Measurements from ENCODE around the gene ST8SIA4.
A peak's percentile ranks its signal among the peaks of the same experiment; 100 is the strongest.
"Not testable (repeated sequence)": the region's sequence is repeated elsewhere in the genome, so short reads cannot be mapped to it uniquely, and the experiment has no call there.

ST8SIA4 gene

DNA sequence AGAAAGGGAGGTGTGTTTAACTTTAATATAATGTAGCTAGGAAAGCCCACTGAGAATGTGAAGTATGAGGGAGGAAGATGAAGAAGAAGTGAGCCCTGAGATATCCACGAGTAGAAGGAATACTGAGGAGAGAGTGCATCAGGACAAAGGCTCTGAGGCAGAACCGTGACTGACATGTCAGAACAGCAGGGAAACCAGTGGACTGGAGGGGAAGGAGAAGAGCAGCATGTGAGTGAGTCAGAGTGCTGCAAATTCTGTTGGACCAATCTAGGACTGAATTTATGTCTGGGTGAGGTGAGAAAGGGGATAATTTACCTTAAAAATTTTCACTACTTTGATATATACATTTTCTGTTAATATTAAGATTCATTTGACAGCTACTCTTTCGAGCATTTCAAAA is 110.3 kb downstream of the ST8SIA4 start:
- no peak overlapping the region for H3K27ac ChIP-seq
- TF ChIP-seq, protein P1, sequence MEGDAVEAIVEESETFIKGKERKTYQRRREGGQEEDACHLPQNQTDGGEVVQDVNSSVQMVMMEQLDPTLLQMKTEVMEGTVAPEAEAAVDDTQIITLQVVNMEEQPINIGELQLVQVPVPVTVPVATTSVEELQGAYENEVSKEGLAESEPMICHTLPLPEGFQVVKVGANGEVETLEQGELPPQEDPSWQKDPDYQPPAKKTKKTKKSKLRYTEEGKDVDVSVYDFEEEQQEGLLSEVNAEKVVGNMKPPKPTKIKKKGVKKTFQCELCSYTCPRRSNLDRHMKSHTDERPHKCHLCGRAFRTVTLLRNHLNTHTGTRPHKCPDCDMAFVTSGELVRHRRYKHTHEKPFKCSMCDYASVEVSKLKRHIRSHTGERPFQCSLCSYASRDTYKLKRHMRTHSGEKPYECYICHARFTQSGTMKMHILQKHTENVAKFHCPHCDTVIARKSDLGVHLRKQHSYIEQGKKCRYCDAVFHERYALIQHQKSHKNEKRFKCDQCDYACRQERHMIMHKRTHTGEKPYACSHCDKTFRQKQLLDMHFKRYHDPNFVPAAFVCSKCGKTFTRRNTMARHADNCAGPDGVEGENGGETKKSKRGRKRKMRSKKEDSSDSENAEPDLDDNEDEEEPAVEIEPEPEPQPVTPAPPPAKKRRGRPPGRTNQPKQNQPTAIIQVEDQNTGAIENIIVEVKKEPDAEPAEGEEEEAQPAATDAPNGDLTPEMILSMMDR (IDR thresholded peaks at IDR 0.05) = no peak
- no peak for TF ChIP-seq ZFX (IDR thresholded peaks at IDR 0.05; ENCODE audit: borderline replicate concordance)

DNA sequence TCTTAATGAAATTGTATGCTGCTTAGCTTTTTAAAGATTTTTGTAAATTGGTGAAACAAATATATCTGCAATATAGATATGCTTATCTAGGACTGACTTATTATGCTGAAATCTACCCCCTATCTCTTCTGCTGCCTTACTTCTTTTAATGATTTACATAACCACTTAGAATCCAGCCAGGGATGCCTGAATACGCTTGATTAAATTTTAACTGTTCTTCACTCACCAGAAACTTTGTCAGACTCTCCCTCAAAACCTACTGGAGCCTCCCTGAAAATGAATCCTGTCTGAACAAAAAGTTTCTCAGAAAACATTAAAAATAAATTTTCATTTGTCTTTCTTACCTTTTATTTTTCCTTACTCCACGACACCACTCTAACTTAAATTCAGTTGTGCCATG is 111.7 kb downstream of the ST8SIA4 start:
- no peak overlapping the region for H3K27ac ChIP-seq
- no peak for TF ChIP-seq ZFX (IDR thresholded peaks at IDR 0.05; ENCODE audit: borderline replicate concordance)
- TF ChIP-seq, protein P1 (IDR thresholded peaks at IDR 0.05) = no peak

DNA sequence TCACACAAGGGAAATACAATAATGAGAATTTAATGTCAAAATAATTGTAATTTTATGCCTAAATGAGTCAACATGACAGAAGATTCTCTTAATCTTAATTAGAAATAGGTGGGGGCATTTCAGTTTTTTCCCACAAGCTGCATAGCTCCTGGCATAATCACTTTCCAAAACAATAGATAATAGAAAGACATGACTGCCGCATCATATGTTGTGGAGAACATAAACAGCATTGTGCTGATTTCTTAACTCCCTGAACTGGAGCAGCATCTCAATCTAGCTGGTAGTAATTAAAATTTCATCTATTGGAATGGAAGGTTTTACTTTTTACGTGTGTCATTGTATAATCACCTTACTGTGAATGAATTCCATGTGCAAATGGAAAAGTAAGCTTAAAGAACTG is 112.1 kb downstream of the ST8SIA4 start:
- TF ChIP-seq, protein P1 (IDR thresholded peaks at IDR 0.05) = no peak
- TF ChIP-seq ZFX (IDR thresholded peaks at IDR 0.05; ENCODE audit: borderline replicate concordance) = no peak
- no peak overlapping the region for H3K27ac ChIP-seq

DNA sequence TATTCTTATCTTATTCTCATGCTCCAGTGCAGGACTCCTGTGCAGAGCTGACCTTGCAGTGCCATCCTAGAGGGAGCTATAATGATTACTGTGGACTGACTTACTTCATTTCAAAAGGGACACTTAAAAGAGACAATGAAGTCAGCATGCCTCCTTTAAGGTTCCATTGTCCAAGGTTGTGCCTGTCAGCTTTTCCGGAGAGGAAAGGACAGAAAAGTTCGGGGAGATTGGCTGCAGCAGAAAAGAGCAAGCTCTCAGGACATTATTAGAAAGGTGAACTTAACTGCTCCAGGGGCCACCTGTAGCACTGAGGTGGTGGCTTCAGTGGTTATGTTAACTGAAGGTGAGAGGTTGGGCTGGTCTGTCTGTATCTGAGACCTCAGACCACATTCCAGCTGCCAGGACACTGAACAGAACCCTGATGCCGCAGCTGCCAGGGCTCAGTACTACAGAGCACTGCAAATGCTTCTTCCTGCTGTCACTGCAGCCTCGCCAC is 112.9 kb downstream of the ST8SIA4 start:
- no peak overlapping the region for H3K27ac ChIP-seq
- TF ChIP-seq, protein P1 (IDR thresholded peaks at IDR 0.05) = peak; percentile 25; the same call in 1 of the 2 replicates
- TF ChIP-seq ZFX (IDR thresholded peaks at IDR 0.05; ENCODE audit: borderline replicate concordance) = no peak

DNA sequence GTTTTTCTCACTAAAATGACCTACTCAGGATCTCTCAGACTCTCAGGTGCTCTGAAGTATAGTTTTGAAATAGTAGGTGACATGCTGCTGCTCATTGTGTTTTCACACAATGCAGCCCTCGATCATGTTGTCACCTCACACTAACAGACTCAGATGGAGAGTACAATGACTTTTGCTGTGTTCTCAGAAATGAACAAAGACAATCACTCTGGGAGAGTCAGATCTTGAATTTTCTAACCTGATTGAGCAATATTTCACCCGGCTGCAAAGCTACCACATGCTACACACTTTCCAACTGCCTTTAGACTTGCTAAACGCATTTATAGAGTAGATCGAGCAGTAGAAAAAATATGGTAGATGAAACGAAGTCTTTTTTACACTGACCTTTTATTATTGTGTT is 113.4 kb downstream of the ST8SIA4 start:
- TF ChIP-seq ZFX (IDR thresholded peaks at IDR 0.05; ENCODE audit: borderline replicate concordance) = no peak
- TF ChIP-seq, protein P1 (IDR thresholded peaks at IDR 0.05) = no peak
- H3K27ac ChIP-seq = no peak overlapping the region

DNA sequence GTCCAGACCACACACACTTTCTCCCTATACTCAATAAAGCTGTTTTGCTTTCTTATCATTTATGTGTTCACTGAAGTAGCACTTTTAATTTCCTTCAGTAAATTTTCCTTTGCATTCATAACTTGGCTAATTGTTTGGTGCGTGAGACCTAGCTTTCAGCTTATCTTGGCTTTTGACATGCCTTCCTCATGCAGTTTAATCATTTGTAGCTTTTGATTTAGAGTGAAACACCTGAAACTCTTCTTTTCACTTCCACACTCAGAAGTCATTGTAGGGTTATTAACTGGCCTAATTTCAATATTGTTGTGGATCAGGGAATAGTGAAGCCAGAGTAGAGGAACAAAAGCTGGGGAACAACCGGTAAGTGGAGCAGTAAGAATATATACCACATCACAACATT is 114.7 kb downstream of the ST8SIA4 start:
- H3K27ac ChIP-seq = no peak overlapping the region
- no peak for TF ChIP-seq ZFX (IDR thresholded peaks at IDR 0.05; ENCODE audit: borderline replicate concordance)
- TF ChIP-seq, protein P1 (IDR thresholded peaks at IDR 0.05) = no peak

DNA sequence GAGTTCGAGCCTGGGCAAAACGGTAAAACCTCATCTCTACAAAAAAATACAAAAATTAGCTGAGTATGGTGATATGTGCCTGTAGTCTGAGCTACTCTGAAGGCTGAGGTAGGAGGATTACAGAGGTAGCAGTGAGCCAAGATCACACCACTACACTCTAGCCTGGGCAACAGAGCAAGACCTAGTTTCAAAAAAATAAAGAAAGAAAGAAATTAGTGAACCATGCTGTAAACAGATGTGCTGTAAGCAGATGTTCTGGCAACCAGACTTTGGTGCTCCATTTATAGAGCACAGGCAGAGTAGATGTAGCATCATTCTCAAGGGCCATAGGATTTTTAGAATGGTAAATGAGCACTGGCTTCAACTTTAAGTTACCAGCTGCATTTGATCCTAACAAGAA is 115.4 kb downstream of the ST8SIA4 start:
- no peak overlapping the region for H3K27ac ChIP-seq
- no peak for TF ChIP-seq ZFX (IDR thresholded peaks at IDR 0.05; ENCODE audit: borderline replicate concordance)
- TF ChIP-seq, protein P1 (IDR thresholded peaks at IDR 0.05) = no peak

DNA sequence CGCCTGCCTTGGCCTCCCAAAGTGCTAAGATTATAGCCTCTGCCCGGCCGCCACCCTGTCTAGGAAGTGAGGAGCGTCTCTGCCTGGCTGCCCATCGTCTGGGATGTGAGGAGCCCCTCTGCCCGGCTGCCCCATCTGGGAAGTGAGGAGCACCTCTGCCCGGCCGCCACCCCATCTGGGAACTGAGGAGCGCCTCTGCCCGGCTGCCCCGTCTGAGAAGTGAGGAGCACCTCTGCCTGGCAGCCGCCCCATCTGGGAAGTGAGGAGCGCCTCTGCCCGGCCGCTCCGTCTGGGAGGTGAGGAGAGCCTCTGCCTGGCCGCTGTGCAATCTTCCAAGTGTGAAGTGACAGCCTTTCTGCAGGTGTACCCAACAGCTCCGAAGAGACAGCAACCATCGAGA is 117.5 kb downstream of the ST8SIA4 start:
- H3K27ac ChIP-seq = not testable (repeated sequence)
